Measurements from ENCODE around the gene GGPS1. TPM values are rescaled to one million over a fixed set of nuclear protein-coding genes. Genes with fewer than 3 reads are reported as not detected.
"Not testable (repeated sequence)": the region's sequence is repeated elsewhere in the genome, so short reads cannot be mapped to it uniquely, and the experiment has no call there.

The GGPS1 gene
- polyA plus RNA-seq, result 63.7 TPM

- peaks cover 26 to 39% (median 30%) of the 10 kb centered on the region in 3 donors for H3K4me1 Mint-ChIP-seq
- H3K9me3 Mint-ChIP-seq, result no peaks in the 10 kb centered on the region
- H3K27ac Mint-ChIP-seq, result no peak within 1 kb of the TSS
- H3K4me3 Mint-ChIP-seq, result peak within 1 kb of the TSS in 1 of 4 donors; percentile 84
- H3K27me3 Mint-ChIP-seq, result no peaks in the 10 kb centered on the region
- H3K36me3 Mint-ChIP-seq, result peaks cover 2% of the 10 kb centered on the region
Measured at GRCh38 chr1:235328271-235329138, at the start of gene GGPS1. GGPS1 (plus strand) TSS chr1:235328570; CDS start chr1:235335265, 6,695 bp downstream.

DNA sequence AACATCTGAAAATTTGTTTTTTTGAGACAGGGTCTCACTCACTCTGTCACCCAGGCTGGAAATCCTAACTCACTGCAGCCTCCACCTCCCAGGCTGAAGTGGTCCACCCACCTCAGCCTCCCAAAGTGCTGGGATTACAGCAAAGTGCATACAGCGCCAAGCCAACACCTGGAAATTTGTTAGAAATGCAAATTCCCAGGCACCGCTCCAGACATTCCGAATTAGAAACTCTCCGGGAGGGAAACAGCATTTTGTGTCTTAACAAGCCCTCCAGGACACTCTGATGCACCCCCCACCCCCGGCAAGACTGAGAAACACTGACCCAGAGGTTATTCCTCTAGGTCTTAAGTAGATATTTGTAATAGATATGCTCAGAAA, 49.5 kb upstream of the GGPS1 start:
- Mint-ChIP-seq H3K4me1 (peaks cover 38 to 48% (median 40%) of the 10 kb centered on the region in 3 donors), H3K27ac (peak overlapping the region in 1 of 3 donors; percentile 76), H3K9me3 (no peaks in the 10 kb centered on the region), H3K4me3 (peak overlapping the region in 1 of 4 donors; percentile 3), H3K27me3 (no peaks in the 10 kb centered on the region), H3K36me3 (no peaks in the 10 kb centered on the region)

DNA sequence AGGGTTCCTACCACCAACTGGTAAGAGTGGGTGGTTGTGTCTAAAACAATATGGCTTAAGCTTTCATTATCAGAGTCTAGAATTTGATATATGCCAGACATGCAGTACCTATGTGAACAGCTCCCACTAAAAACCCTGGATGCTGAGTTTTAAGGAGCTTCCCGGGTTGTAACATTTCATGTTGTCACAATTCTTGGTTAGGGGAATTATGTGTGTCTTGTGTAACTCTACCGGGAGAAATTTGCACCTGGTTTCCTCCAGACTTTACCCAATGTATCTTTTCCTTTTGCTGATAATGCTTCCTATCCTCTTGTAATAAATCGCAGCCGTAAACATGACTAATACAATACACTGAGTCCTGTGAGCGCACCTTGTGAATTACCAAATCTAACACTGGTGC, 48.7 kb upstream of the GGPS1 start:
- no peaks in the 10 kb centered on the region for H3K36me3 Mint-ChIP-seq
- H3K9me3 Mint-ChIP-seq, result no peaks in the 10 kb centered on the region
- peaks cover 39 to 48% (median 43%) of the 10 kb centered on the region in 3 donors for H3K4me1 Mint-ChIP-seq
- peak overlapping the region in 1 of 3 donors; percentile 18 for H3K27ac Mint-ChIP-seq
- H3K4me3 Mint-ChIP-seq, result no peak overlapping the region
- no peaks in the 10 kb centered on the region for H3K27me3 Mint-ChIP-seq

- peaks cover 36 to 44% (median 41%) of the 10 kb centered on the region in 3 donors for H3K4me1 Mint-ChIP-seq
- H3K36me3 Mint-ChIP-seq, result no peaks in the 10 kb centered on the region
- peak overlapping the region in 1 of 4 donors; percentile 39 for H3K4me3 Mint-ChIP-seq
- H3K9me3 Mint-ChIP-seq, result no peaks in the 10 kb centered on the region
- peak overlapping the region in 1 of 3 donors; percentile 46 for H3K27ac Mint-ChIP-seq
- no peaks in the 10 kb centered on the region for H3K27me3 Mint-ChIP-seq
Measured at GRCh38 chr1:235280467-235280866, 47.9 kb upstream of the GGPS1 start.

DNA sequence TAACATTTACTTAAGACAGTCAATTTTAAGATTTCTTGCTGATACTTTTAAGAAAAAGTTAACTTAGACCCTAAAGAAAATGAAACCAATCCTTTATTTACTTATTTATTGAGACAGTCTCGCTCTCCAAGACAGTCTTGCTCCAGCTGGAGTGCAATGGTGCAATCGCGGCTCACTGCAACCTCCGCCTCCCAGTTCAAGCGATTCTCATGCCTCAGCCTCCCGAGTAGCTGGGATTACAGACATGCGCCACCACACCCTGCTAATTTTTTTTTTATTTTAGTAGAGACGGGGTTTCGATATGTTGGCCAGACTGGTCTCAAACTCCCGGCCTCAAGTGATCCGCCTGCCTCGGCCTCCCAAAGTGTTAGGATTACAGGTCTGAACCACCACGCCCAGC, 44.7 kb upstream of the GGPS1 start:
- H3K9me3 Mint-ChIP-seq, H3K27me3 Mint-ChIP-seq, H3K36me3 Mint-ChIP-seq, H3K27ac Mint-ChIP-seq, H3K4me3 Mint-ChIP-seq: not testable (repeated sequence)
- H3K4me1 Mint-ChIP-seq, result peaks cover 45 to 46% (median 46%) of the 10 kb centered on the region in 3 donors

DNA sequence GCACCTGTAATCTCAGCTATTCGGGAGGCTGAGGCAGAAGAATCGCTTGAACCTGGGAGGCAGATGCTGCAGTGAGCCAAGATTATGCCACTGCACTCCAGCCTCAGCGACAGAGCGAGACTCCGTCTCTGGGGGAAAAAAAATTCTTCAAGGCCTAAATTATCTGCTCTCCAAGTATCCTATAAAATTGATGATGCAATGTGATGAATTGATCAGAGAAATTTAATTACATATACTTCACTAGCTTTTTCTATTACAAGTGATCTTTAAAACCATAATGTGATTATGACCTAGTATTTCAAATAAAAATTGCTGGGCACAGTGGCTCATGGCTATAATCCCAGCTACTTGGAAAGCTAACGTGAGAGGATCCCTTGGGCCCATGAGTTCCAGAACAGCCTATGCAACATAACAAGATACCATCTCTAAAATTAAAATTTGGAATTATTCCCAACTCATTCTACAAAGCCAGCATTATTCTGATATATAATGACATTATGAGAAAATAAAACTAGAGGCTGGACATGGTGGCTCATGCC, 44.1 kb upstream of the GGPS1 start:
- H3K27me3 Mint-ChIP-seq, result no peaks in the 10 kb centered on the region
- H3K4me3 Mint-ChIP-seq, result no peak overlapping the region
- no peaks in the 10 kb centered on the region for H3K9me3 Mint-ChIP-seq
- peaks cover 47 to 49% (median 47%) of the 10 kb centered on the region in 3 donors for H3K4me1 Mint-ChIP-seq
- no peak overlapping the region for H3K27ac Mint-ChIP-seq
- no peaks in the 10 kb centered on the region for H3K36me3 Mint-ChIP-seq

DNA sequence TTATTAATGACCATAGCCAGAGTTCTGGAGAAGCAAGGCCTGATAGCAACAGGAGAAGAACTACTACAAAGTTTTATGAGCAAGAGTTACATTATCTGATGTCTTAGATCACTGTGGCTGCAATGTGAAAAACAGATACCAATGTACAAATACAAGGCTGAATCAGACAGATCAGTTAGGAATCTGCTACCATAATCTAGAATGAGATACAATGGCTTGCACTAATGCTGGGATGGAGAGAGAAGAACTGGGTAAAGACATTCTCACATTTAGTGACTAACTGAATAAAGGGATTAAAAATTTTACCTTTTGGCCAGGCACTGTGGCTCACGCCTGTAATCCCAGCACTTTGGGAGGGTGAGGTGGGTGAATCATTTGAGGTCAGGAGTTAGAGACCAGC, 41.7 kb upstream of the GGPS1 start:
- H3K9me3 Mint-ChIP-seq, result no peaks in the 10 kb centered on the region
- H3K36me3 Mint-ChIP-seq, result peaks cover 2% of the 10 kb centered on the region
- peak overlapping the region in 2 of 3 donors; percentile 8 to 64 for H3K27ac Mint-ChIP-seq
- H3K4me3 Mint-ChIP-seq, result peak overlapping the region in 2 of 4 donors; percentile 13 to 15
- no peaks in the 10 kb centered on the region for H3K27me3 Mint-ChIP-seq
- peaks cover 43 to 51% (median 48%) of the 10 kb centered on the region in 3 donors for H3K4me1 Mint-ChIP-seq

DNA sequence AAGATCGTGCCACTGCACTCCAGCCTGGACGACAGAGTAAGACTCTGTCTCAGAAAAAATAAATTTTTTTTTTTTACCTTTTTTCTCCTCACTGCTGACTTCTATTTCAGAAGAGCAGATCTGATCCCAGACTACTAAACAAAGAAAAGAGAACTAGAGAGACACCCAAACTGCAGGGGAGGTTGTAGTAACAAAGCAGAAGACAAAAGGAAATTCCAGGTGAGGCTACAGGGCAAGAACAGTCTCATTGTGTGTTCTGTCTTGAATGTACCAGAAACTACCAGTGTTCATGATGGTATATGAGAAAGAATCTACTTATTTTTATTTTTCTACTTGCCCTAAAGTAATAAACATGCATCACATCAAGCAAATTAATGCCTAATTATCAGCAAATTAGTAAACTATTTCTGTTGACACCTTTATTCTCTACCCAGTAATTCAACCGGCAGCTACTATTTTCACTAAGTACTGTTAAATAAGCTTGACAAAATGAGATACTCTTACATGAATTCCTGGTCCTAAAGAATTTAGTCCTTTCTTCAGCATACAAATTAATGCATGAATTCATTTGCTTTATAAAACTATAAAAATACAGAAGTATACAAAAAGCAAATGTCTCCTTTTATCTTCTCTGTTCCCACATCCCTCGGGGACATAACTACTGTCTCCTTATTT, 41.0 kb upstream of the GGPS1 start:
- no peaks in the 10 kb centered on the region for H3K9me3 Mint-ChIP-seq
- H3K4me3 Mint-ChIP-seq, result peak overlapping the region in 2 of 4 donors; percentile 18 to 39
- no peaks in the 10 kb centered on the region for H3K27me3 Mint-ChIP-seq
- peaks cover 2% of the 10 kb centered on the region for H3K36me3 Mint-ChIP-seq
- H3K27ac Mint-ChIP-seq, result peak overlapping the region in 2 of 3 donors; percentile 8 to 32
- H3K4me1 Mint-ChIP-seq, result peaks cover 39 to 51% (median 47%) of the 10 kb centered on the region in 3 donors

GRCh38 chr1:235289859-235290739, 38.3 kb upstream of the GGPS1 start:
- Mint-ChIP-seq H3K4me1 (peaks cover 47 to 58% (median 53%) of the 10 kb centered on the region in 3 donors), H3K27me3 (no peaks in the 10 kb centered on the region), H3K9me3 (no peaks in the 10 kb centered on the region), H3K36me3 (peaks cover 2% of the 10 kb centered on the region), H3K4me3 (peak overlapping the region in 2 of 4 donors; percentile 12 to 42), H3K27ac (peak overlapping the region in 1 of 3 donors; percentile 30)

GRCh38 chr1:235290740-235291502, 37.4 kb upstream of the GGPS1 start:
- no peak overlapping the region for H3K27ac Mint-ChIP-seq
- peaks cover 44 to 57% (median 51%) of the 10 kb centered on the region in 3 donors for H3K4me1 Mint-ChIP-seq
- H3K27me3 Mint-ChIP-seq, result no peaks in the 10 kb centered on the region
- peaks cover 0 to 3% (median 0%) of the 10 kb centered on the region in 3 donors for H3K9me3 Mint-ChIP-seq
- H3K36me3 Mint-ChIP-seq, result peaks cover 2% of the 10 kb centered on the region
- peak overlapping the region in 2 of 4 donors; percentile 12 to 22 for H3K4me3 Mint-ChIP-seq

DNA sequence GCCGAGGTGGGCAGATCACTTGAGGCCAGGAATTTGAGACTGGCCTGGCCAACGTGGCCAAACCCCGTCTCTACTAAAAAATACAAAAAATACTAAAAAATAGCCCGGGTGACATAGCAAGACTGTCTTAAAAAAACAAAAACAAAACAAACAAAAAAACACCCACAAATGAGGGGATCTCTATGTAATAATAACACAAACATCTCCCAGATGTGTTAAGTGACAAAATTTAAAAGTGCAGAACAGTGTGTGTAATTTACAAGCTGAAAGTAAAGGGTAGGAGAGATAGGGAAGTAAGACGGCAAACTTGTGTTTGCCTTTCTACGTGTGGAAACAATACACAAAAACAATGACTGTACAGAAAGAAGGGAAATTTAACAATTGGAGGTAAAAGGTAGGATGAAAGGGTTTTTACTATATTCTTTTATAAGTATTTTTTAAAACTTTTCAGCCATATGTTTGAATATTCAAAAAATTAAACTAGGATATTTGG, 36.7 kb upstream of the GGPS1 start:
- no peak overlapping the region for H3K27ac Mint-ChIP-seq
- H3K4me1 Mint-ChIP-seq, result peaks cover 39 to 52% (median 47%) of the 10 kb centered on the region in 3 donors
- H3K36me3 Mint-ChIP-seq, result peaks cover 2% of the 10 kb centered on the region
- peak overlapping the region in 1 of 4 donors; percentile 19 for H3K4me3 Mint-ChIP-seq
- peaks cover 0 to 5% (median 0%) of the 10 kb centered on the region in 3 donors for H3K9me3 Mint-ChIP-seq
- no peaks in the 10 kb centered on the region for H3K27me3 Mint-ChIP-seq

- Mint-ChIP-seq H3K27me3 (no peaks in the 10 kb centered on the region), H3K27ac (peak overlapping the region in 1 of 3 donors; percentile 0), H3K36me3 (peaks cover 2% of the 10 kb centered on the region), H3K9me3 (peaks cover 0 to 5% (median 3%) of the 10 kb centered on the region in 3 donors), H3K4me1 (peaks cover 36 to 53% (median 47%) of the 10 kb centered on the region in 3 donors), H3K4me3 (peak overlapping the region in 2 of 4 donors; percentile 64 to 68)
Measured at GRCh38 chr1:235292790-235293189, 35.6 kb upstream of the GGPS1 start.

GRCh38 chr1:235293322-235293942, 34.9 kb upstream of the GGPS1 start:
- peaks cover 36 to 53% (median 47%) of the 10 kb centered on the region in 3 donors for H3K4me1 Mint-ChIP-seq
- H3K9me3 Mint-ChIP-seq, result peaks cover 0 to 5% (median 3%) of the 10 kb centered on the region in 3 donors
- no peak overlapping the region for H3K27ac Mint-ChIP-seq
- no peaks in the 10 kb centered on the region for H3K27me3 Mint-ChIP-seq
- peaks cover 2% of the 10 kb centered on the region for H3K36me3 Mint-ChIP-seq
- peak overlapping the region in 1 of 4 donors; percentile 83 for H3K4me3 Mint-ChIP-seq

Data from IgD-negative memory B cell (primary cell).